ENCODE data around the gene INTS1. TPM values are rescaled to one million over a fixed set of nuclear protein-coding genes. Genes with fewer than 3 reads are reported as not detected.
A peak's percentile ranks its signal among the peaks of the same experiment; 100 is the strongest.

Gene INTS1
- total RNA-seq, 4 donors from 2014 or later, result 44.3 to 108 (median 78.8) TPM

DNA sequence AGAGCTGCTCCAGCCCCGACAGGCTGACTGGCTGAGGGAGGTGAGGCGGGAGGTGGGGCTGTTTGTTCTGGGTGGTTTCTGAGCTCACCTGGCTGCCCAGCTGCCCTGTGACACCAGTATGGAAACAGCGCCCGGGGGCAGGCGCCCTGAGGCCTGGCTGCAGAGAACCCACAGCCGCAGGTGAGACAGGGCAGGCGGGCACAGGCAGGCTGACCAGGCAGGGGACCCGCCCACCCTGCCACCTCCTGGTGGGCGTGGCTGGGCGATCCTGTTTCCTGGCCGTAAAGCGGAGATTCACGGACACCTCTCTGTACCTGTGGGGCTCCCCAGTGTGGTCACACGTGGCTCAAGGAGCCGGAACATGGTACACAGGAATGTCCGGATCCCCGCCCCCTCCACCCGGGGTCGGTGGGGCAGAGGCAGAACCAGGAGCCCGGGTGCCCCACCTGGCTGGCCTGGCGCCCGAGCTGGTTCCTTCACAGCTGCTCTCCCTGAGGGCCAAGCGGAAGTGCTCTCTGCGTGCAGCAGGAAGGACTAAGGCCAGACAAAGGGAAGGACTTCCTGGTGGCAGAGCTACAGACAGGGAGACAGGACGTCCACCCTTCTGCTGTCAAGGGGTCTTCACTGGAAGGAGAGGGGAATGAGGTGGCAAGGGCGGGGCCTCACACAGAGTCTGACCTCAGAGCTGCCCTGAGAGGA is 48.8 kb downstream of the INTS1 start:
- TF ChIP-seq, protein P1, sequence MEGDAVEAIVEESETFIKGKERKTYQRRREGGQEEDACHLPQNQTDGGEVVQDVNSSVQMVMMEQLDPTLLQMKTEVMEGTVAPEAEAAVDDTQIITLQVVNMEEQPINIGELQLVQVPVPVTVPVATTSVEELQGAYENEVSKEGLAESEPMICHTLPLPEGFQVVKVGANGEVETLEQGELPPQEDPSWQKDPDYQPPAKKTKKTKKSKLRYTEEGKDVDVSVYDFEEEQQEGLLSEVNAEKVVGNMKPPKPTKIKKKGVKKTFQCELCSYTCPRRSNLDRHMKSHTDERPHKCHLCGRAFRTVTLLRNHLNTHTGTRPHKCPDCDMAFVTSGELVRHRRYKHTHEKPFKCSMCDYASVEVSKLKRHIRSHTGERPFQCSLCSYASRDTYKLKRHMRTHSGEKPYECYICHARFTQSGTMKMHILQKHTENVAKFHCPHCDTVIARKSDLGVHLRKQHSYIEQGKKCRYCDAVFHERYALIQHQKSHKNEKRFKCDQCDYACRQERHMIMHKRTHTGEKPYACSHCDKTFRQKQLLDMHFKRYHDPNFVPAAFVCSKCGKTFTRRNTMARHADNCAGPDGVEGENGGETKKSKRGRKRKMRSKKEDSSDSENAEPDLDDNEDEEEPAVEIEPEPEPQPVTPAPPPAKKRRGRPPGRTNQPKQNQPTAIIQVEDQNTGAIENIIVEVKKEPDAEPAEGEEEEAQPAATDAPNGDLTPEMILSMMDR (IDR thresholded peaks at IDR 0.05 in 4 of 5, conservative IDR thresholded peaks at IDR 0.05 in 1 of 5), result no peak
- TF ChIP-seq POLR2A (IDR thresholded peaks at IDR 0.05), result no peak
- no peak for DNase-seq
- no peak for ATAC-seq
- Histone ChIP-seq H3K27me3 (no peaks in the 10 kb centered on the region), H3K4me1 (peaks cover 13 to 18% of the 10 kb centered on the region in 2 donors), H3K4me3 (peak overlapping the region in 1 of 4 donors; percentile 4), H3K9me3 (no peaks in the 10 kb centered on the region), H3K36me3 (no peaks in the 10 kb centered on the region), H3K27ac (peak overlapping the region in 3 of 4 donors; percentile 9 to 33 (median 15))
- intact Hi-C loops (cut with DNase I; ENCODE audit: low total_unique reads), result loop anchor here (5.0 kb wide), 1 partner anchor 47 kb away; the partner anchor contains the start of gene INTS1
- in situ Hi-C loops (cut with MboI; ENCODE audit: low sequenced_read_pairs in 4 of 4), result no loop called here

DNA sequence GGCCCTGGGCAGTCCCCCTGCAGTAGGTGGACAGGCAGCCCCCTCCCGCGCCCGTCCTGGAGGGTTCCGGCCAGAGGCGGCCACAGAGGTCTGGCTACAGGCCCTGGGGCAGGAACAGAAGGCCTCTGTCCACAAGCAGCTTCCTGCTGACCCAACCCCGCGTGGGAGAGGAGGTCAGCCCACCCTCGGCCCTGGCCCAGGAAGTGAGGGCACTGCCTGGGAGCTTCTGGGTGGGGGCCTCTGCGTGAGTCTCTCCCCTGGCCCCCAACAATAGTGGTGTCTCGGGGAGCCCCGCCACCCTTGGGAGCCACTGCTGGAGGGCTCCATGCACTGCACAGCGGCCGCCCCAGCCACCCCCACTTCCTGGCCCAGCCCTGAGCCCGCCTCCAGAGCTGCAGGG is 49.6 kb downstream of the INTS1 start:
- Histone ChIP-seq H3K36me3 (no peaks in the 10 kb centered on the region), H3K27me3 (no peaks in the 10 kb centered on the region), H3K4me1 (peaks cover 10 to 12% of the 10 kb centered on the region in 2 donors), H3K4me3 (peak overlapping the region in 1 of 4 donors; percentile 4), H3K27ac (peak overlapping the region in 1 of 4 donors; percentile 33), H3K9me3 (no peaks in the 10 kb centered on the region)
- intact Hi-C loops (cut with DNase I; ENCODE audit: low total_unique reads), result no loop called here
- no peak for DNase-seq
- no peak for ATAC-seq
- TF ChIP-seq, protein P1 (IDR thresholded peaks at IDR 0.05 in 4 of 5, conservative IDR thresholded peaks at IDR 0.05 in 1 of 5), result no peak
- TF ChIP-seq POLR2A (IDR thresholded peaks at IDR 0.05), result no peak
- in situ Hi-C loops (cut with MboI; ENCODE audit: low sequenced_read_pairs in 4 of 4), result no loop called here

DNA sequence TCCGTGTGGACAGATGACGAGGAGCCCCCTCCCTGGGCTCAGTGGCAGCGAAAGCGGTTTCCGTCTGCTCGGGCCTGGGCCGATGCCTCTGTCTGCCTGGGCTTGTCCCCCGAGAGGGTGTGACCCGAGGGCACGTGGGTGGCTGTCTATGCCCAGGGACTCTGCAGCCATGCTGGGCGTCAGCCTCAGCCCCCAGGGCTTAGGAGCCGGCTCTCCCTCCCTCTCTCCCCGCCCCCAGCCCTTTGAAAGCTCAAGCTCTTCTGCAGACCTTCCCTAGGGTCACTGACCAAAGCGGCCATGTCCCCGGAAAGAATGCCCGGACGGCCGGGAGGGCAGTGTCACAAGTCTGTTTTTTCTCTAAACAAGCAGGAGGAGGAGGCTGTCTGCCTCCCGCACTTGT is 52.0 kb downstream of the INTS1 start:
- intact Hi-C loops (cut with DNase I; ENCODE audit: low total_unique reads), result no loop called here
- no peak overlapping the region for H3K4me3 ChIP-seq
- DNase-seq (no peak), ATAC-seq (no peak)
- in situ Hi-C loops (cut with MboI; ENCODE audit: low sequenced_read_pairs in 4 of 4), result no loop called here
- no peaks in the 10 kb centered on the region for H3K9me3 ChIP-seq
- TF ChIP-seq POLR2A (IDR thresholded peaks at IDR 0.05), result no peak
- TF ChIP-seq, protein P1 (IDR thresholded peaks at IDR 0.05 in 4 of 5, conservative IDR thresholded peaks at IDR 0.05 in 1 of 5), result no peak
- H3K27ac ChIP-seq, result no peak overlapping the region
- H3K4me1 ChIP-seq, result no peaks in the 10 kb centered on the region
- no peaks in the 10 kb centered on the region for H3K27me3 ChIP-seq
- H3K36me3 ChIP-seq, result no peaks in the 10 kb centered on the region

DNA sequence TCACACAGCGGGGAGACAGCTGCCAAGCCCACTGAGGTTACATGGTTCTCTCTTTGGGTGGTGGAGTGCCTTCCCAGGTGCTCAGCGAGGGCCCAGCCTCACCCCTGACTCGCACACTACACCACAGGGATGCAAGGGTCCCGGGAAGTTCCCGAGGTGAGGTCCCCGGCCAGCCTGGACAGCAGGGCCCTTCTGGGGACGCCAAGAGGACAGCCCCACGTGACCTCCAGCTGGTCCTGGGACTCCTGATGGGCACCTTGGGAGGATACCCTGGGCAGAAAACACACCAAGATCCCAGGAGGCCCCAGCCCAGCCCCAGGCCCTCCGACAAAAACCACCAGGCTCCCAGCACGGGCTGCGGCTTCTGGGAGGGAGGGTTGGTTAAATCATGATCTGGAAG is 53.2 kb downstream of the INTS1 start:
- ATAC-seq (no peak), DNase-seq (no peak)
- intact Hi-C loops (cut with DNase I; ENCODE audit: low total_unique reads) (no loop called here), in situ Hi-C loops (cut with MboI; ENCODE audit: low sequenced_read_pairs in 4 of 4) (no loop called here)
- Histone ChIP-seq H3K4me3 (no peak overlapping the region), H3K27me3 (no peaks in the 10 kb centered on the region), H3K4me1 (no peaks in the 10 kb centered on the region), H3K9me3 (no peaks in the 10 kb centered on the region), H3K27ac (no peak overlapping the region), H3K36me3 (no peaks in the 10 kb centered on the region)
- TF ChIP-seq, protein P1 (IDR thresholded peaks at IDR 0.05 in 4 of 5, conservative IDR thresholded peaks at IDR 0.05 in 1 of 5), result no peak
- no peak for TF ChIP-seq POLR2A (IDR thresholded peaks at IDR 0.05)

All from gastrocnemius medialis (tissue), 4 donors.